Body of pancreas (tissue), 4 donors: ENCODE results near the gene FUCA2.

Source experiments
- POLR2A ChIP-seq, 3 donors: fragments of 450-650 bp; IDR thresholded peaks; one replicate each; pipeline ENCODE4 v1.6.1; 2016; ENCODE audit warnings: antibody characterized with exemption in 3 of 3, mild to moderate bottlenecking in 2 of 3
- TF ChIP-seq, protein P1 (sequence below), 7 experiments: fragments of 450-650 bp in 4 of 7; fragments of 200-600 bp in 3 of 7; sonication (generic) in 3 of 7; IDR thresholded peaks; one replicate each; pipeline ENCODE4 v1.5.1; 2016 to 2019; ENCODE audit warnings: antibody characterized with exemption in 7 of 7

DNA sequence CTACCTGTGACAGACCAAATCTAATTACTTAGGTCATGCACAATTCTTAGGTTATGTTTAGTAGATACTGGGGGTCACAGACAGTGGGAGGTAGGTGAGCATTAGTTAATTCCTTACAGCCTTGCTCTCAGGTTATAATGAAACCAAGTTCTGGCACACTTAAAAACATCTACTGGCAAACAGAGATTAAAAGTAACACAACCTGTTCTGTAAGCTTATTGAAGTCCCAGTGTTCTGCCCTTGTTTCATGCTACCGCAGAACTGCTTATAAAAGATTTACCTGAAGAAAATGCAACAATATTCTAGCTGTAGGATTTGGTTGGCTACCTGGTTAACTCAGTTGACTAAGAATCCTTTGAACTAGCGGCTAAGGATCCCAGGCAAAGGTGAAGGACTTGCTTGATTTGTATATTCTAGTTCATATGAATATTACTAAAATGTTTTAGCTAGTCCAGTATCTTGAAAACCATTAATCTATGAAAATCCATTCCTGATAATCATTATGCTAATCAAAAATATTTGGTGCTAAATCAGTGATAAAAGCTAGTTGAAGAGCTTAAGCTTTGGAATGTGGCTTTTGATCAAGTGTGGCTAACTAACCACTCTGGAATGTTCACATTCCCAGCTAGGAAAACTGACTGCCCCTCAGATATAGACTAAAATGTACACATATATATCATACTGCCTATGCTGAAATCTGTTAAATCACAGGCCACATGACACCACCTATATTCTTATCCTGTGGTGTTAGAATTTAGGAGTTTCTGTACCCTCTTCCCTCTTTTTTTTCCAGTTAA is 53.8 kb downstream of the FUCA2 start:
- TF ChIP-seq, protein P1, sequence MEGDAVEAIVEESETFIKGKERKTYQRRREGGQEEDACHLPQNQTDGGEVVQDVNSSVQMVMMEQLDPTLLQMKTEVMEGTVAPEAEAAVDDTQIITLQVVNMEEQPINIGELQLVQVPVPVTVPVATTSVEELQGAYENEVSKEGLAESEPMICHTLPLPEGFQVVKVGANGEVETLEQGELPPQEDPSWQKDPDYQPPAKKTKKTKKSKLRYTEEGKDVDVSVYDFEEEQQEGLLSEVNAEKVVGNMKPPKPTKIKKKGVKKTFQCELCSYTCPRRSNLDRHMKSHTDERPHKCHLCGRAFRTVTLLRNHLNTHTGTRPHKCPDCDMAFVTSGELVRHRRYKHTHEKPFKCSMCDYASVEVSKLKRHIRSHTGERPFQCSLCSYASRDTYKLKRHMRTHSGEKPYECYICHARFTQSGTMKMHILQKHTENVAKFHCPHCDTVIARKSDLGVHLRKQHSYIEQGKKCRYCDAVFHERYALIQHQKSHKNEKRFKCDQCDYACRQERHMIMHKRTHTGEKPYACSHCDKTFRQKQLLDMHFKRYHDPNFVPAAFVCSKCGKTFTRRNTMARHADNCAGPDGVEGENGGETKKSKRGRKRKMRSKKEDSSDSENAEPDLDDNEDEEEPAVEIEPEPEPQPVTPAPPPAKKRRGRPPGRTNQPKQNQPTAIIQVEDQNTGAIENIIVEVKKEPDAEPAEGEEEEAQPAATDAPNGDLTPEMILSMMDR (IDR thresholded peaks at IDR 0.05) = no peak
- no peak for TF ChIP-seq POLR2A (IDR thresholded peaks at IDR 0.05)
